ENCODE measurements around the gene STK26.

STK26 gene

GRCh38 chrX:132033166-132033565, 10.1 kb downstream of the STK26 start:
- ChIA-PET CTCF (no interaction called here), POLR2A (no interaction called here)
- no peak overlapping the region for H3K4me3 ChIP-seq (ENCODE audit: low read depth, low read length)
- no peak for TF ChIP-seq CTCF (IDR thresholded peaks at IDR 0.05; ENCODE audit: insufficient read depth, low read length, missing control alignments)
- DNase-seq (ENCODE audit: low read depth, low spot score): no peak

GRCh38 chrX:132034648-132035047, 11.5 kb downstream of the STK26 start:
- H3K4me3 ChIP-seq (ENCODE audit: low read depth, low read length): no peak overlapping the region
- no peak for DNase-seq (ENCODE audit: low read depth, low spot score)
- no peak for TF ChIP-seq CTCF (IDR thresholded peaks at IDR 0.05; ENCODE audit: insufficient read depth, low read length, missing control alignments)
- POLR2A ChIA-PET: no interaction called here
- CTCF ChIA-PET: no interaction called here

GRCh38 chrX:132037479-132037993, 14.4 kb downstream of the STK26 start:
- H3K4me3 ChIP-seq (ENCODE audit: low read depth, low read length): no peak overlapping the region
- no peak for TF ChIP-seq CTCF (IDR thresholded peaks at IDR 0.05; ENCODE audit: insufficient read depth, low read length, missing control alignments)
- ChIA-PET POLR2A (no interaction called here), CTCF (no interaction called here)
- DNase-seq (ENCODE audit: low read depth, low spot score): no peak

- ChIA-PET POLR2A (no interaction called here), CTCF (no interaction called here)
- TF ChIP-seq CTCF (IDR thresholded peaks at IDR 0.05; ENCODE audit: insufficient read depth, low read length, missing control alignments): no peak
- no peak for DNase-seq (ENCODE audit: low read depth, low spot score)
- H3K4me3 ChIP-seq (ENCODE audit: low read depth, low read length): no peak overlapping the region
These were observed 17.0 kb downstream of the STK26 start for GRCh38 chrX:132040066-132040465.

- H3K4me3 ChIP-seq (ENCODE audit: low read depth, low read length): no peak overlapping the region
- ChIA-PET CTCF (no interaction called here), POLR2A (no interaction called here)
- no peak for TF ChIP-seq CTCF (IDR thresholded peaks at IDR 0.05; ENCODE audit: insufficient read depth, low read length, missing control alignments)
- peak; percentile 5 for DNase-seq (ENCODE audit: low read depth, low spot score)
These were observed 17.9 kb downstream of the STK26 start for GRCh38 chrX:132041015-132041414.

GRCh38 chrX:132043977-132044376, 20.9 kb downstream of the STK26 start:
- POLR2A ChIA-PET: no interaction called here
- TF ChIP-seq CTCF (IDR thresholded peaks at IDR 0.05; ENCODE audit: insufficient read depth, low read length, missing control alignments): no peak
- CTCF ChIA-PET: no interaction called here

More at GRCh38 chrX:132043977-132044376, 20.9 kb downstream of the STK26 start:
- DNase-seq (ENCODE audit: low read depth, low spot score): no peak
- H3K4me3 ChIP-seq (ENCODE audit: low read depth, low read length): no peak overlapping the region

Data from AG04449 (cell line).